ENCODE measurements around the gene OGDH.

Gene OGDH

DNA sequence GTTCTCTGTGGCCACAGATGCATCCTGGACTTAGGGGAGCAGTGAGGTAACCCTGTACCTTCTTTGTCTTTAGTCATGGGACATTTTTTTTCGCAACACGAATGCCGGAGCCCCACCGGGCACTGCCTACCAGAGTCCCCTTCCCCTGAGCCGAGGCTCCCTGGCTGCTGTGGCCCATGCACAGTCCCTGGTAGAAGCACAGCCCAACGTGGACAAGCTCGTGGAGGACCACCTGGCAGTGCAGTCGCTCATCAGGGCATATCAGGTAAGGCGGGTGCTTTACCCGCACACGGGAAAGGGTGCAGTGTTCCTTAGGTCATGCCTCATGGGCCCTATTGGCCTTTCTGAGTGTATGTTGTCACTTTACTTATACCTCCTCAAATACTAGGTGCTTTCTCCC is 38.8 kb downstream of the OGDH start:
- no peak overlapping the region for H3K9ac ChIP-seq (ENCODE audit: low read depth, low read length)
- H3K27ac ChIP-seq (ENCODE audit: low read depth, low read length), result no peak overlapping the region
- H3K27me3 ChIP-seq (ENCODE audit: insufficient read depth, low read length), result no peaks in the 10 kb centered on the region
- H3K4me3 ChIP-seq (ENCODE audit: low read length), result no peak overlapping the region
- WGBS, result 95% methylated on average over 11 of the region's 11 CpGs
- peaks cover 3% of the 10 kb centered on the region; the same call in 1 of the 2 replicates for H3K4me1 ChIP-seq (ENCODE audit: insufficient read depth, low read length)
- H3K36me3 ChIP-seq (ENCODE audit: insufficient read depth, low read length), result peaks cover 31% of the 10 kb centered on the region
- no peaks in the 10 kb centered on the region for H3K9me3 ChIP-seq (ENCODE audit: insufficient read depth, low read depth, low read length)

DNA sequence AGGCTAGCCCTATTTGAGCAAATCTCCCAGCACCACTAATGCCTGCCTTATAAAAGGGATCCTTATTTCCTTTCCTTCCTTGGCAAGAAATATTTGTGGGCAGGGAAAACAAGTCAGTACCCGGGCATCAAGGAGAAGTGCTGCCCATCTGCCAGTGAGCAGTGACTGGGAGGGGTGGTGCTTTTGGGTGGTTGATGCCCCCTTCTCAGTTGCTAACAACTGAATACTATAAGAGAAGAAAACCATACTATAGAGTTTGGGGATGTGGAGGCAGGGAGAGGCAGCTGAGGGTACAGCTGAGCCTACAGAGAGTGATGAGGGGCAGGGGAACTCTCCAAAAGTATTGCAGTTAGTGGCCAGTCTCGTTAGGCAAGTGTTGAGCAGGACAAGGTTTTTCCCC is 39.3 kb downstream of the OGDH start:
- Histone ChIP-seq H3K4me3 (ENCODE audit: low read length) (no peak overlapping the region), H3K27ac (ENCODE audit: low read depth, low read length) (no peak overlapping the region), H3K4me1 (ENCODE audit: insufficient read depth, low read length) (no peaks in the 10 kb centered on the region), H3K9me3 (ENCODE audit: insufficient read depth, low read depth, low read length) (no peaks in the 10 kb centered on the region), H3K9ac (ENCODE audit: low read depth, low read length) (no peak overlapping the region), H3K36me3 (ENCODE audit: insufficient read depth, low read length) (peaks cover 35% of the 10 kb centered on the region), H3K27me3 (ENCODE audit: insufficient read depth, low read length) (no peaks in the 10 kb centered on the region)
- 91% methylated on average over 1 of the region's 2 CpGs for WGBS

- peaks cover 41% of the 10 kb centered on the region for H3K36me3 ChIP-seq (ENCODE audit: insufficient read depth, low read length)
- no peak overlapping the region for H3K4me3 ChIP-seq (ENCODE audit: low read length)
- no peaks in the 10 kb centered on the region for H3K9me3 ChIP-seq (ENCODE audit: insufficient read depth, low read depth, low read length)
- WGBS, result 93% methylated on average over 3 of the region's 3 CpGs
- no peak overlapping the region for H3K27ac ChIP-seq (ENCODE audit: low read depth, low read length)
- no peaks in the 10 kb centered on the region for H3K4me1 ChIP-seq (ENCODE audit: insufficient read depth, low read length)
- no peaks in the 10 kb centered on the region for H3K27me3 ChIP-seq (ENCODE audit: insufficient read depth, low read length)
- no peak overlapping the region for H3K9ac ChIP-seq (ENCODE audit: low read depth, low read length)
Observed at GRCh38 chr7:44646176-44646920, 39.9 kb downstream of the OGDH start.

DNA sequence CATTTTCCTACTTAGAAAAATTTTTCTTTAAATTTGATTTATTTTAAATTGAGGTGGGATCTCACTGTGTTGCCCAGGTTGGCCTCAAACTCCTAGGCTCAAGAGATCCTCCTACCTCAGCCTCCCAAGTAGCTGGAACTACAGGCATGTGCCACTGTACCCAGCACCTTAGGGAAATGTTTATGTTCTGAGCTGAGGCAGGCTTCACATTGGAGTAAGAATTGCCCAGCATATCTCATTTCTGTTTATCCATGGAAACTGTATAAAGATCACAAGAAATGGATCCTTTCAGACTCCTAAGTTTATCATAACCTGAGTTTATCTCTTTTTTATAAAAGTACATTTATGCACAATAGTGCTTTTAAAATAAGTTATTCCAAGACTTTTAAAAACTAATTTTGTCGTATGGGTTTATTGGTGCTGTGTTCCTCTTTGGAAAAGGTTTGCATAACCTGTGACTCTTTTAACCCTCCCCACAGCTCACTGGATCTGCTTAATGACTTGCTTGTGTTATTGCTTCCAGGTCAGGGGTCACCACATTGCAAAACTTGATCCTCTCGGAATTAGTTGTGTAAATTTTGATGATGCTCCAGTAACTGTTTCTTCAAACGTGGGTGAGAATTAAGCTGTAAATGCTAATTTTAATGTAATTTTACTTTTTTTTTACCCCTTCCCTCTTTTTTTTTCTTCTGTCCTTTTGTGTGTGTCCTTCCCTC is 40.7 kb downstream of the OGDH start:
- Histone ChIP-seq H3K9me3 (ENCODE audit: insufficient read depth, low read depth, low read length) (no peaks in the 10 kb centered on the region), H3K4me3 (ENCODE audit: low read length) (no peak overlapping the region), H3K27me3 (ENCODE audit: insufficient read depth, low read length) (no peaks in the 10 kb centered on the region), H3K4me1 (ENCODE audit: insufficient read depth, low read length) (no peaks in the 10 kb centered on the region), H3K27ac (ENCODE audit: low read depth, low read length) (no peak overlapping the region), H3K36me3 (ENCODE audit: insufficient read depth, low read length) (peaks cover 41% of the 10 kb centered on the region), H3K9ac (ENCODE audit: low read depth, low read length) (no peak overlapping the region)
- 95% methylated on average over 1 of the region's 3 CpGs for WGBS

DNA sequence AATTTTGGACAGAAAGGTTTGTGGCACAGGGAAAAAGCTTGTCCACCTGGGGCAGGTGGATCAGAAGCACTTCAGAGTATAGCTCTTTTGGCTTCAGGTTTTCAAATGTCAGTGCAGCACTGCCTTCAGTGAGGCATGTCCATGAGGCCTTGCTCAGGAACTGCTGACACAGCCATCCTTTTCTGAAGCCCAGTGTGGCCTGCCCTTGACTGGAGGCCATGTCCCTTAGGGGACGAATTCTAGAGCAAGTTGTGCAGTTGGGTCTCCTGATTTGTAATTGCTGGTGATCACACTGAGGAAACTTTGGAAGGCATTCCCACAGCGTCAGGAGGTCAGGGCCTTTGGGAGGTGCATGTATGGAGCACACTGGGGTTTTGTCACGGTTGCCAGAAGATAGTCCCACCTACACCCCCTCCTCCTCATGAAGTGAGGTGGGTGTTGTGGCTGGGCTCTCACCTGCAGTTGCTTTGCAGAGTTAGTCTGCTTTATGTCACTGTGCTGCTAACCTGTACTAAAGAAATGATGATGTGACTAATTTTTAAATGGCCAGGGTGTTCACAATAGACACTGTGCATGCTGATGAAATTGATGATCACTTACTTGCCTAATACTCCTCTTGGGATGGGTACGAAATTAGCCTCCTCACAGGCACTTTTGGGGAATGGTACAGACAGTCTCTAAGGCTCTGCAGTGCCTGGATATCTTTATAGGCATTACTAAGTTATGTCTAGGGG is 41.7 kb downstream of the OGDH start:
- Histone ChIP-seq H3K9ac (ENCODE audit: low read depth, low read length) (no peak overlapping the region), H3K27ac (ENCODE audit: low read depth, low read length) (no peak overlapping the region), H3K36me3 (ENCODE audit: insufficient read depth, low read length) (peaks cover 46% of the 10 kb centered on the region), H3K4me3 (ENCODE audit: low read length) (no peak overlapping the region), H3K27me3 (ENCODE audit: insufficient read depth, low read length) (no peaks in the 10 kb centered on the region), H3K9me3 (ENCODE audit: insufficient read depth, low read depth, low read length) (no peaks in the 10 kb centered on the region), H3K4me1 (ENCODE audit: insufficient read depth, low read length) (no peaks in the 10 kb centered on the region)
- WGBS, result 89% methylated on average over 3 of the region's 4 CpGs

DNA sequence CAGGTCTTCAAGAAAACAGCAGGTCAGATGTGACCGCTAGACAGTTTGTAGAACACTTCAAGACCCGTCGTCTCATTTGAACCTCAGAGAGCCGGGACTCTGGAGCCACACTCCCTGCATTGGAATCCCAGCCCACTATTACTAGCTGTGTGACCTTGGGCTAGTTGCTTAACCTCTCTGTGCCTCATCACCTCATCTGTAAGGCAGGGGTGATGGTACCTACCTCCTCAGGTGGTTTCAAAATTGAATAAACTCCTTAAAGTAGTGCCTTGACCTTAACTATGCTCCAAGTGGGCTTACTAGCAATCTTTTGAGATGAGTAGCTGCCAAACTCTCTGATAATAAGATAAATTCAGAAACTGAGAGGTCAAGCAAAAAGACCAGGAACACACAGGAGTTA is 43.8 kb downstream of the OGDH start:
- no peak overlapping the region for H3K27ac ChIP-seq (ENCODE audit: low read depth, low read length)
- WGBS, result 97% methylated on average over 4 of the region's 4 CpGs

DNA sequence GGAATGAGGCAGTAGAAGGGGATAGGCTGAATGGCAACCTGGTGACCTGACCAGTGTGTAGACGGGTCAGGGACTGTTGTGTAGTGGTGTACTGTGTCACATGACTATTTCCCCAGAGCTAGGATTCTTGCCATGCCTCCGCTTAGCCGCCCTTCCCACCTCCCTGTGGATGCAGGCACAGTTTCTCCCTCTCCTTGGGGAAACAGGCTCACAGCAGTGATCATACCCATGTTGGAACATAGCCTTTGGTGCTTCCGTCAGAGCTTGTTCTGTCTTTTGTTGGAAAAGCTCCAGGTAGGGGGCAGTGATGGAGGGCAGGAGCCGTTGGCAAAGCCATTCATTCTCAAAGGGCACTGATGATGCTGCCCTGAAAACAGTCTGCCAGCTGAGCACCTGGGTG is 44.3 kb downstream of the OGDH start:
- Histone ChIP-seq H3K9ac (ENCODE audit: low read depth, low read length) (no peak overlapping the region), H3K27ac (ENCODE audit: low read depth, low read length) (no peak overlapping the region), H3K9me3 (ENCODE audit: insufficient read depth, low read depth, low read length) (no peaks in the 10 kb centered on the region), H3K27me3 (ENCODE audit: insufficient read depth, low read length) (no peaks in the 10 kb centered on the region), H3K4me1 (ENCODE audit: insufficient read depth, low read length) (no peaks in the 10 kb centered on the region), H3K36me3 (ENCODE audit: insufficient read depth, low read length) (peaks cover 62% of the 10 kb centered on the region), H3K4me3 (ENCODE audit: low read length) (no peak overlapping the region)
- 88% methylated on average over 5 of the region's 5 CpGs for WGBS

More for the DNA sequence above, 43.8 kb downstream of the OGDH start:
- Histone ChIP-seq H3K9me3 (ENCODE audit: insufficient read depth, low read depth, low read length) (no peaks in the 10 kb centered on the region), H3K27me3 (ENCODE audit: insufficient read depth, low read length) (no peaks in the 10 kb centered on the region), H3K4me3 (ENCODE audit: low read length) (no peak overlapping the region), H3K9ac (ENCODE audit: low read depth, low read length) (no peak overlapping the region), H3K36me3 (ENCODE audit: insufficient read depth, low read length) (peaks cover 62% of the 10 kb centered on the region), H3K4me1 (ENCODE audit: insufficient read depth, low read length) (no peaks in the 10 kb centered on the region)

DNA sequence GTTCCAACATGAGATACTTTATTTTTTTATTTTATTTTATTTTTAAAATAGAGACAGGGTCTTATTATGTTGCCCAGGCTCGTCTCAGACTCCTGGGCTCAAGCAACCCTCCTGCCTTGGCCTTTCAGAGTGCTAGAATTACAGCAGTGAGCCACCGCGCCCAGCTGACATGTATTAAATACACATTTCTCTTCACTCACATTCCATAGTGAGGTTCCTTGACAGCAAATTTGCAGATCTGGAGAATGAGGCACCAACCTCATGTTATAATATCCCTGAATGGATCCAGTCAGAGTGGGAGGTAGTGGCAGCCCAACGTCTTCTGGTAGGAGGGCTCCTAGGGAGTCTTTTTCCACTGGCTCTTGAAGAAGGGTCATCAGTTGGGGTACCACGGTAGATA is 46.1 kb downstream of the OGDH start:
- Histone ChIP-seq H3K27me3 (ENCODE audit: insufficient read depth, low read length) (no peaks in the 10 kb centered on the region), H3K9me3 (ENCODE audit: insufficient read depth, low read depth, low read length) (peaks cover 4% of the 10 kb centered on the region; the same call in 1 of the 2 replicates), H3K36me3 (ENCODE audit: insufficient read depth, low read length) (peaks cover 67% of the 10 kb centered on the region), H3K4me1 (ENCODE audit: insufficient read depth, low read length) (no peaks in the 10 kb centered on the region), H3K9ac (ENCODE audit: low read depth, low read length) (no peak overlapping the region), H3K4me3 (ENCODE audit: low read length) (no peak overlapping the region), H3K27ac (ENCODE audit: low read depth, low read length) (no peak overlapping the region)
- WGBS, result 95% methylated on average over 5 of the region's 5 CpGs

GRCh38 chr7:44654255-44654796 is 47.9 kb downstream of the OGDH start:
- H3K9me3 ChIP-seq (ENCODE audit: insufficient read depth, low read depth, low read length), result peaks cover 12% of the 10 kb centered on the region; the same call in 1 of the 2 replicates
- no peaks in the 10 kb centered on the region for H3K27me3 ChIP-seq (ENCODE audit: insufficient read depth, low read length)
- WGBS, result 93% methylated on average over 11 of the region's 11 CpGs
- peaks cover 74% of the 10 kb centered on the region for H3K36me3 ChIP-seq (ENCODE audit: insufficient read depth, low read length)
- no peak overlapping the region for H3K9ac ChIP-seq (ENCODE audit: low read depth, low read length)
- no peak overlapping the region for H3K4me3 ChIP-seq (ENCODE audit: low read length)
- no peak overlapping the region for H3K27ac ChIP-seq (ENCODE audit: low read depth, low read length)
- H3K4me1 ChIP-seq (ENCODE audit: insufficient read depth, low read length), result no peaks in the 10 kb centered on the region

- H3K36me3 ChIP-seq (ENCODE audit: insufficient read depth, low read length), result peaks cover 73% of the 10 kb centered on the region
Observed at GRCh38 chr7:44655341-44655740, 48.9 kb downstream of the OGDH start.

GRCh38 chr7:44658979-44659378 is 52.6 kb downstream of the OGDH start:
- Histone ChIP-seq H3K9me3 (ENCODE audit: insufficient read depth, low read depth, low read length) (peaks cover 25% of the 10 kb centered on the region), H3K4me3 (ENCODE audit: low read length) (no peak overlapping the region), H3K27me3 (ENCODE audit: insufficient read depth, low read length) (no peaks in the 10 kb centered on the region), H3K9ac (ENCODE audit: low read depth, low read length) (no peak overlapping the region), H3K36me3 (ENCODE audit: insufficient read depth, low read length) (peaks cover 65% of the 10 kb centered on the region), H3K4me1 (ENCODE audit: insufficient read depth, low read length) (no peaks in the 10 kb centered on the region), H3K27ac (ENCODE audit: low read depth, low read length) (no peak overlapping the region)
- 94% methylated on average over 6 of the region's 7 CpGs for WGBS

More at GRCh38 chr7:44655341-44655740, 48.9 kb downstream of the OGDH start:
- Histone ChIP-seq H3K9ac (ENCODE audit: low read depth, low read length) (no peak overlapping the region), H3K9me3 (ENCODE audit: insufficient read depth, low read depth, low read length) (peaks cover 15% of the 10 kb centered on the region; the same call in 1 of the 2 replicates), H3K27ac (ENCODE audit: low read depth, low read length) (no peak overlapping the region), H3K27me3 (ENCODE audit: insufficient read depth, low read length) (no peaks in the 10 kb centered on the region), H3K4me3 (ENCODE audit: low read length) (no peak overlapping the region), H3K4me1 (ENCODE audit: insufficient read depth, low read length) (no peaks in the 10 kb centered on the region)
- WGBS, result 92% methylated on average over 1 of the region's 1 CpG
